Psoas muscle (tissue), 8 donors: Measurements from ENCODE around the gene SH3RF1. TPM values are rescaled to one million over a fixed set of nuclear protein-coding genes. Genes with fewer than 3 reads are reported as not detected.
A peak's percentile ranks its signal among the peaks of the same experiment; 100 is the strongest.

Source experiments
- ATAC-seq, 4 donors: fragments of 200-7000 bp; cut with Tn5 transposase; one replicate each; pipeline ENCODE4 v1.9.1; 2020; ENCODE audit warnings: moderate library complexity in 3 of 4, mild to moderate bottlenecking in 2 of 4
- DNase-seq, 2 donors: peaks; one replicate each; pipeline ENCODE4 v3.0.0-alpha.2; 2020
- H3K27ac ChIP-seq: fragments of 200-600 bp; one replicate; pipeline ENCODE4 v1.8.0; 2022
- H3K27me3 ChIP-seq, 3 donors: fragments of 200-600 bp in 1 of 3; one replicate each; pipeline versions ENCODE4 v1.6.1 to v1.8.0; 2013 to 2022; ENCODE audit warnings: low read length in 2 of 3, mild to moderate bottlenecking in 2 of 3, moderate library complexity in 1 of 3; ENCODE audit not compliant: insufficient read depth in 3 of 3
- H3K36me3 ChIP-seq, 2 donors: fragments of 200-600 bp in 1 of 2; one replicate each; pipeline versions ENCODE4 v1.6.1 to v1.8.0; 2013 to 2022; ENCODE audit warnings: low read depth in 1 of 2, mild to moderate bottlenecking in 1 of 2, moderate library complexity in 1 of 2; ENCODE audit not compliant: insufficient read depth in 1 of 2
- H3K4me1 ChIP-seq: fragments of 200-600 bp; one replicate; pipeline ENCODE4 v1.8.0; 2022
- H3K4me3 ChIP-seq: fragments of 200-600 bp; one replicate; pipeline ENCODE4 v1.8.0; 2022; ENCODE audit warnings: mild to moderate bottlenecking
- H3K9me3 ChIP-seq: fragments of 200-600 bp; one replicate; pipeline ENCODE4 v1.8.0; 2022
- WGBS, 3 donors: extraction: QIAGEN DNeasy Blood & Tissue Kit; methylation state at CpG; one replicate each; pipeline versions ENCODE4 v1.1.6 to v1.1.7; 2013; 5-methylcytosine and 5-hydroxymethylcytosine counted together
- intact Hi-C, 2 donors: fragments of 100-400 bp; cut with DNase I; formaldehyde crosslinking; loops; one replicate each; pipeline versions ENCODE4 v1.11.0 to v1.14.2; 2022
- polyA plus RNA-seq, 3 donors: library from polyadenylated mRNA; stranded (reverse); fragments of 200-250 nt; gene quantifications; one replicate each; pipeline ENCODE4 v1.2.3, GENCODE V29; 2013
- total RNA-seq, 4 donors: library from RNA; stranded (reverse); fragmentation: NEBNext Ultra II Directional in 2 of 4; extraction: Animal tissue kit (Norgen Biotek cat#: 25700) in 2 of 4; gene quantifications; one replicate each; pipeline versions ENCODE4 v1.2.1 to v1.2.4, GENCODE V29; 2021 to 2023
- TF ChIP-seq, protein P1 (sequence below): fragments of 200-600 bp; IDR thresholded peaks from one replicate; pipeline ENCODE4 v1.8.0; 2022; ENCODE audit warnings: antibody characterized with exemption
- donor health status: healthy with polysubstance abuse.
- donor health status: DM: no; HTN: no; CAD: no; lungs with moderate emphysema.
- donor health status: Bipolar disorder and iron deficiency.
- donor health status: healthy.
- donor health status: DM: yes; HTN: yes; CAD: no.
- donor health status: DM: no; HTN: no; CAD: no.
- donor health status: DM: no; HTN: no; CAD: no.
- donor health status: DM: yes; HTN: yes; CAD: no.

The SH3RF1 gene
- total and polyA plus RNA-seq, 7 donors = 4.8 to 35.9 (median 19.2) TPM

DNA sequence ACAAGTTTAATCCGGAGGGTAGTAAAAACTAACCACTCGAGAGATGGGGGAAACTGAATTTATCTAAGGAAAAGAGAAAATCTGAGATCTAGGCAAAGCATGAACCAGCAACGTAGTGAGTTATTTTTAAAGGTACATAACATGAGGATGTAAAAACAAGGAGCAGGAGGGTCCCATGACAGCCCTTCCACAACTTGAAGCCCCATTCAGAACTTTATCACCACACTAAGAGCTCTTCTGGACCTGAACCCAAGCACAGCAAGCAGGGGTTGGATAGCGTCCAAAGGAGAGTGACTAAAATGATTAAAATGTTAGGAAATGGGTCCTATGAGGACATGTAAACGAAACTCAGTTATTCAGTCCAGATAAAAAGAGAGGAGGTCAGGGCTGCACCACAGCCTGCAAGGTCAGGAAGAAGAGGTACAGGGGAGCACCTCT is 16.2 kb downstream of the SH3RF1 start:
- intact Hi-C loops = no loop called here
- H3K27me3 ChIP-seq = no peaks in the 10 kb centered on the region
- H3K4me1 ChIP-seq = peaks cover 62% of the 10 kb centered on the region
- ATAC-seq (peak in 3 of 4 donors; percentile 35 to 53 (median 46)), DNase-seq (no peak)
- H3K4me3 ChIP-seq = no peak overlapping the region
- TF ChIP-seq, protein P1, sequence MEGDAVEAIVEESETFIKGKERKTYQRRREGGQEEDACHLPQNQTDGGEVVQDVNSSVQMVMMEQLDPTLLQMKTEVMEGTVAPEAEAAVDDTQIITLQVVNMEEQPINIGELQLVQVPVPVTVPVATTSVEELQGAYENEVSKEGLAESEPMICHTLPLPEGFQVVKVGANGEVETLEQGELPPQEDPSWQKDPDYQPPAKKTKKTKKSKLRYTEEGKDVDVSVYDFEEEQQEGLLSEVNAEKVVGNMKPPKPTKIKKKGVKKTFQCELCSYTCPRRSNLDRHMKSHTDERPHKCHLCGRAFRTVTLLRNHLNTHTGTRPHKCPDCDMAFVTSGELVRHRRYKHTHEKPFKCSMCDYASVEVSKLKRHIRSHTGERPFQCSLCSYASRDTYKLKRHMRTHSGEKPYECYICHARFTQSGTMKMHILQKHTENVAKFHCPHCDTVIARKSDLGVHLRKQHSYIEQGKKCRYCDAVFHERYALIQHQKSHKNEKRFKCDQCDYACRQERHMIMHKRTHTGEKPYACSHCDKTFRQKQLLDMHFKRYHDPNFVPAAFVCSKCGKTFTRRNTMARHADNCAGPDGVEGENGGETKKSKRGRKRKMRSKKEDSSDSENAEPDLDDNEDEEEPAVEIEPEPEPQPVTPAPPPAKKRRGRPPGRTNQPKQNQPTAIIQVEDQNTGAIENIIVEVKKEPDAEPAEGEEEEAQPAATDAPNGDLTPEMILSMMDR = no peak
- no peaks in the 10 kb centered on the region for H3K36me3 ChIP-seq
- no peaks in the 10 kb centered on the region for H3K9me3 ChIP-seq
- H3K27ac ChIP-seq = no peak overlapping the region
- 42 to 54% (median 46%) methylated on average over 5 of the region's 5 CpGs for WGBS, 3 donors

DNA sequence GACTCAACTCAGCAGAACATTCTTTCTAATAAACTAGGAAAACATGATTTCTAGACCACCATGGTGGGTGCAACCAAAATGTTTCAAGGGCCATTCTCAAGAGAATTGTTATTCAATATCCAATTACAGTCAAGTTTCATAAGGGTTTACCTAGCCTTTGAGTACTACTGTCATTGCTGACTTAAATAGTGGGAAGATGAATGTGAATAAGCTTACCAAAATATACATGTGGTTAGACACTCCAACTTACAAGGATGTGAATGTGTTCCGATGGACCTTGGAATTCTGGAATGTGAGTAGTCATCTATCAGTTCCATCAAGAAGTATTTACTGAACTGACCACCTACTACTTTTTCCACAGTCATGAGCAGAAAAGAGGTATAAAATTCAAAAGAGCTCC is 16.9 kb downstream of the SH3RF1 start:
- intact Hi-C loops = no loop called here
- Histone ChIP-seq H3K4me1 (peaks cover 57% of the 10 kb centered on the region), H3K9me3 (no peaks in the 10 kb centered on the region), H3K4me3 (no peak overlapping the region), H3K27me3 (no peaks in the 10 kb centered on the region), H3K27ac (no peak overlapping the region), H3K36me3 (no peaks in the 10 kb centered on the region)
- TF ChIP-seq, protein P1 = no peak
- WGBS, 3 donors = 0% methylated on average over 1 of the region's 1 CpG
- DNase-seq = no peak
- ATAC-seq = no peak

DNA sequence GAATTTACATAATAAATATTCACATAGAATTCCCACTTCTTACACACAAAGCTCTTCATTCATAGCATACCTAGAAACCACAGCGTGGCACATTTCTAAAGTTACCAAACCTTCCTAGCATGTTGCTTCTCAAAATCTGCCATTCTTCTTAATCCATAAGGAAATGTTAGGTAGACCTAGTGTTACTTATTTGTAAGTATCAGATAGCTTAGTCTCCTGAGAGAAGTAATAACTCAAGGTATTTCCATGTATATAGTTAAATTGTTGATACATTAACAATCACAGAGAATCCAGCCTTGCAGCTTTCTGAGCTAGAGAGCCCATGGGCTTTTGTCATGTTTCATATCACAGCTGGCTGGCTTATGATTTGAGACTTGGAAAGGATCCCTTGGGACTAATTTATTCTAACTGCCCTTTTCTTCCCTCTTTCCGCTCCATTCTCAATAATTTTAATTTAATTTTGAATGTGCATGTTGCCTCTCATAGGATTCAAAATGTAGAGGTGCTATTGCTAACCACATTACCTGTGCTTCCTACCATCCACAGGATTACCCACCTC is 17.6 kb downstream of the SH3RF1 start:
- no peaks in the 10 kb centered on the region for H3K36me3 ChIP-seq
- TF ChIP-seq, protein P1 = no peak
- ATAC-seq = no peak
- H3K27ac ChIP-seq = no peak overlapping the region
- no peaks in the 10 kb centered on the region for H3K9me3 ChIP-seq
- intact Hi-C loops = no loop called here
- DNase-seq = no peak
- 69 to 71% (median 69%) methylated on average over 2 of the region's 2 CpGs for WGBS, 3 donors
- H3K27me3 ChIP-seq = no peaks in the 10 kb centered on the region
- peaks cover 53% of the 10 kb centered on the region for H3K4me1 ChIP-seq
- H3K4me3 ChIP-seq = no peak overlapping the region

DNA sequence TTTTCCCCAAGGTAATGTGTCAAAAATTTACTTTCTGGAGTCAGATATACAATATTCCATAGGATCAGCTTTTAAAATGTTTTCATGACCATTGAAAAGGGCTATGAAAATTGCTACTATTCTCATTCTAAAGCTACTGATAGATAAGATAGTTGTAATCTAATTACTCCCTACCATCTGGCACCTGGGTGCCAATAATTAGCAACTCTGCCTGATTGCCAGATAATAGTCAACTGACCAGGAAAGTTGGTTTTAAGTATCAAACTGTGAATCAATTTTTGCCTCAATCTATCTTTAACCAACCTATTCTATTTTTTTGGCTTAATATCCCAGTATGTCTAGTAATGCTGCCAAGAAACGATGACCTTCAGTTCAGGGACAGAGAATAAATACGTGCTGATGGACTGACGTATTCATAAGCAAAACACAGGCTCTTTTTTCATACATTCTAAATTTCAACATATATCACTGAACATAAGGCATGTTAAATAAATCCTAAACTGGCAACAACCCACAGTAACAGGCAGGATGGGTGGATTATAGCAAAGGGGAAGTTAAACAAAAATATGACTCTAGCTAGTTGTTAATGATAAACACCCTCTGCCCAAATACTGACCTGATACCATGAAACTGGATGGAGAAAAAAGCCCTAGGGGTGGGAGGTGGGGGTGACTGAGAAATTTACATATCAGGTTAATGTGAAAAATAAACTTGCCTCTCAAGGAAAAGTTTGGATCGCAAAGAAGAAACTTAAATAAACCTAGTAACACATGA is 18.2 kb downstream of the SH3RF1 start:
- no peaks in the 10 kb centered on the region for H3K27me3 ChIP-seq
- no peak overlapping the region for H3K4me3 ChIP-seq
- intact Hi-C loops = no loop called here
- H3K36me3 ChIP-seq = no peaks in the 10 kb centered on the region
- WGBS, 3 donors = 22 to 31% (median 28%) methylated on average over 4 of the region's 4 CpGs
- no peak for DNase-seq
- H3K4me1 ChIP-seq = peaks cover 46% of the 10 kb centered on the region
- no peak overlapping the region for H3K27ac ChIP-seq
- no peaks in the 10 kb centered on the region for H3K9me3 ChIP-seq
- no peak for ATAC-seq
- TF ChIP-seq, protein P1 = no peak
